ENCODE data around the gene EPB41. TPM values are rescaled to one million over a fixed set of nuclear protein-coding genes. Genes with fewer than 3 reads are reported as not detected.
A peak's percentile ranks its signal among the peaks of the same experiment; 100 is the strongest.

EPB41 gene
- total and polyA plus RNA-seq, 9 of the 15 experiments (the other 6 are each of a cell fraction or from before 2014, with no cell fraction given), result 3.7 to 213 (median 141) TPM

GRCh38 chr1:28902738-28903137, 11.6 kb upstream of the EPB41 start (continued):
- no peak for TF ChIP-seq ZNF609 (CRISPR knock-in tag; IDR thresholded peaks at IDR 0.05; ENCODE audit: borderline replicate concordance)
- TF ChIP-seq POLR2AphosphoS2 (IDR thresholded peaks at IDR 0.05; ENCODE audit: low read length), result no peak
- peak; percentile 79; the same call in 1 of the 2 replicates for TF ChIP-seq PTBP1 (IDR thresholded peaks at IDR 0.05; ENCODE audit: low read depth, low read length)
- no peak for TF ChIP-seq ARID3A (IDR thresholded peaks at IDR 0.05; ENCODE audit: borderline replicate concordance, low read depth, low read length)
- no peak for TF ChIP-seq ZNF12 (CRISPR knock-in tag; IDR thresholded peaks at IDR 0.05)
- no peak for TF ChIP-seq FOXK1 (CRISPR knock-in tag; IDR thresholded peaks at IDR 0.05; ENCODE audit: borderline replicate concordance)
- TF ChIP-seq RNF219 (CRISPR knock-in tag; IDR thresholded peaks at IDR 0.05), result no peak
- no peak for TF ChIP-seq SMARCB1 (IDR thresholded peaks at IDR 0.05; ENCODE audit: insufficient read length, low read depth)
- no peak for TF ChIP-seq RREB1 (CRISPR knock-in tag; IDR thresholded peaks at IDR 0.05)
- TF ChIP-seq ZKSCAN3 (CRISPR knock-in tag; IDR thresholded peaks at IDR 0.05), result no peak
- peak; percentile 39; the same call in 1 of the 2 replicates for TF ChIP-seq HMBOX1 (IDR thresholded peaks at IDR 0.05)
